ENCODE data around the gene ERC1.

ERC1 gene

GRCh38 chr12:1056390-1056789 is 65.4 kb downstream of the ERC1 start:
- peaks cover 31% of the 10 kb centered on the region for H3K4me1 ChIP-seq (ENCODE audit: insufficient read depth, low read length)
- peaks cover 9% of the 10 kb centered on the region for H3K9me3 ChIP-seq (ENCODE audit: control insufficient read depth, insufficient read depth, low read length)
- no peak overlapping the region for H3K9ac ChIP-seq (ENCODE audit: low read depth, low read length)

DNA sequence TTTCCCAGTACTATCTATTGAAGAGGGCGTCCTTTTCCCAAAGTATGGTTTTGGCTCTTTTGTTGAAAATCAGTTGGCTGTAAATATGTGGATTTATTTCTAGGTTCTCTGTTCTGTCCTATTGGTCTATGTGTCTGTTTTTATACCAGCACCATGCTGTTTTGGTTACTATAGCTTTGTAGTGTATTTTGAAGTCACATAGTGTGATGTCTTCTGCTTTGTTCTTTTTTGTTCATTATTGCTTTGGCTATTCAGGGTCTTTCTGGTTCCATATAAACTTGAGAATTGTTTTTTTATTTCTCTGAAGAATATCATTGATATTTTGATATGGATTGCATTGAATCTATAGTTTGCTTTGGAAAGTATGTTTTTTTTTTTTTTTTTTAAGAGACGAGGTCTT is 67.4 kb downstream of the ERC1 start:
- Histone ChIP-seq H3K4me1 (ENCODE audit: insufficient read depth, low read length) (peaks cover 26% of the 10 kb centered on the region), H3K9me3 (ENCODE audit: control insufficient read depth, insufficient read depth, low read length) (peaks cover 9% of the 10 kb centered on the region), H3K36me3 (ENCODE audit: insufficient read depth, low read length) (no peaks in the 10 kb centered on the region), H3K9ac (ENCODE audit: low read depth, low read length) (no peak overlapping the region)

More at GRCh38 chr12:1056390-1056789, 65.4 kb downstream of the ERC1 start:
- H3K36me3 ChIP-seq (ENCODE audit: insufficient read depth, low read length), result no peaks in the 10 kb centered on the region

GRCh38 chr12:1059162-1059561 is 68.1 kb downstream of the ERC1 start:
- H3K4me1 ChIP-seq (ENCODE audit: insufficient read depth, low read length), result peaks cover 19% of the 10 kb centered on the region
- no peaks in the 10 kb centered on the region for H3K36me3 ChIP-seq (ENCODE audit: insufficient read depth, low read length)
- no peak overlapping the region for H3K9ac ChIP-seq (ENCODE audit: low read depth, low read length)
- H3K9me3 ChIP-seq (ENCODE audit: control insufficient read depth, insufficient read depth, low read length), result peaks cover 9% of the 10 kb centered on the region

- Histone ChIP-seq H3K36me3 (ENCODE audit: insufficient read depth, low read length) (no peaks in the 10 kb centered on the region), H3K9me3 (ENCODE audit: control insufficient read depth, insufficient read depth, low read length) (peaks cover 1% of the 10 kb centered on the region; the same call in 1 of the 2 replicates), H3K4me1 (ENCODE audit: insufficient read depth, low read length) (no peaks in the 10 kb centered on the region), H3K9ac (ENCODE audit: low read depth, low read length) (no peak overlapping the region)
Measured at GRCh38 chr12:1063852-1064251, 72.8 kb downstream of the ERC1 start.

GRCh38 chr12:1064317-1064716 is 73.3 kb downstream of the ERC1 start:
- no peaks in the 10 kb centered on the region for H3K9me3 ChIP-seq (ENCODE audit: control insufficient read depth, insufficient read depth, low read length)
- no peaks in the 10 kb centered on the region for H3K4me1 ChIP-seq (ENCODE audit: insufficient read depth, low read length)
- no peak overlapping the region for H3K9ac ChIP-seq (ENCODE audit: low read depth, low read length)
- no peaks in the 10 kb centered on the region for H3K36me3 ChIP-seq (ENCODE audit: insufficient read depth, low read length)

GRCh38 chr12:1065629-1066028 is 74.6 kb downstream of the ERC1 start:
- Histone ChIP-seq H3K36me3 (ENCODE audit: insufficient read depth, low read length) (no peaks in the 10 kb centered on the region), H3K9me3 (ENCODE audit: control insufficient read depth, insufficient read depth, low read length) (no peaks in the 10 kb centered on the region), H3K9ac (ENCODE audit: low read depth, low read length) (no peak overlapping the region), H3K4me1 (ENCODE audit: insufficient read depth, low read length) (no peaks in the 10 kb centered on the region)

DNA sequence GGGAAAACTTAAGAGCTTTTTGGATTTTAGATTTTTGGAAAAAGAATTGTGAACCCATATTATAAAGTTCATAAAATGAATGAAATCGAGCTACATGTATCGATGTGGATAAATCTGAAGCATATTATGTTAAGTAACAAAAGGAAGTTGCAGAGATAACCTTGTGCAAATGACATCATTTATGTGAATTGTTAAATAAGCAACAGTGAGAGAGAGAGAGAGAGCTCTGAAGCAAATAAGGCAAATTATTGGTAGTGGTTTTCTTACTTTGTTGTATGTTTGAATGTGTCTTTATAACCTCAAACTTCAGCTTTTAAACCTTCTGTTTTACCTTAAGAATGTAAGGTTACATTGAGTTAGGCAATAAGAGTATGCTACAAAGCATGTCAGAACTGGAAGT is 78.8 kb downstream of the ERC1 start:
- Histone ChIP-seq H3K36me3 (ENCODE audit: insufficient read depth, low read length) (no peaks in the 10 kb centered on the region), H3K9me3 (ENCODE audit: control insufficient read depth, insufficient read depth, low read length) (no peaks in the 10 kb centered on the region), H3K9ac (ENCODE audit: low read depth, low read length) (no peak overlapping the region), H3K4me1 (ENCODE audit: insufficient read depth, low read length) (no peaks in the 10 kb centered on the region)

DNA sequence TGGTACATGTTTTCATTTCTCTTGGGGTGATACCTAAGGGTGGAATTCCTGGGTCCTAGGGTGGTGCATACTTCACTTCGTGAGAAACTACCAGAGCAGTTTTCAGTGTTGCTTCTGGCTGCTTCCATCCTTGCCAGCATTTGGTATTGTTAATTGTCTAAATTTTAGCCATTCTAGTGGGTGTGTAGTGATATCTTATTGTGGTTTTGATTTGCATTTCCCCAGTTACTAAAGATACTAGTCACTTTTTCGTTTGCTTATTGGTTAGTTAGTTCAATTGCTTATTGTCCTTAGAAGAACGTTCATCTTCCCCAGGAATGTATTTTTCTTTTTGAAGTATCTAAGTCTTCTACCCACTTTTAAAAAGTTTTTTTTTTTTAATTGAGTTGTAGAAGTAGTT is 80.2 kb downstream of the ERC1 start:
- Histone ChIP-seq H3K9ac (ENCODE audit: low read depth, low read length) (no peak overlapping the region), H3K9me3 (ENCODE audit: control insufficient read depth, insufficient read depth, low read length) (no peaks in the 10 kb centered on the region), H3K36me3 (ENCODE audit: insufficient read depth, low read length) (no peaks in the 10 kb centered on the region), H3K4me1 (ENCODE audit: insufficient read depth, low read length) (no peaks in the 10 kb centered on the region)

- Histone ChIP-seq H3K9ac (ENCODE audit: low read depth, low read length) (no peak overlapping the region), H3K36me3 (ENCODE audit: insufficient read depth, low read length) (no peaks in the 10 kb centered on the region), H3K4me1 (ENCODE audit: insufficient read depth, low read length) (no peaks in the 10 kb centered on the region), H3K9me3 (ENCODE audit: control insufficient read depth, insufficient read depth, low read length) (no peaks in the 10 kb centered on the region)
Measured at GRCh38 chr12:1073652-1074051, 82.6 kb downstream of the ERC1 start.

GRCh38 chr12:1077036-1077803 is 86.2 kb downstream of the ERC1 start:
- H3K4me1 ChIP-seq (ENCODE audit: insufficient read depth, low read length), result no peaks in the 10 kb centered on the region
- H3K9ac ChIP-seq (ENCODE audit: low read depth, low read length), result no peak overlapping the region
- H3K36me3 ChIP-seq (ENCODE audit: insufficient read depth, low read length), result no peaks in the 10 kb centered on the region
- H3K9me3 ChIP-seq (ENCODE audit: control insufficient read depth, insufficient read depth, low read length), result no peaks in the 10 kb centered on the region

DNA sequence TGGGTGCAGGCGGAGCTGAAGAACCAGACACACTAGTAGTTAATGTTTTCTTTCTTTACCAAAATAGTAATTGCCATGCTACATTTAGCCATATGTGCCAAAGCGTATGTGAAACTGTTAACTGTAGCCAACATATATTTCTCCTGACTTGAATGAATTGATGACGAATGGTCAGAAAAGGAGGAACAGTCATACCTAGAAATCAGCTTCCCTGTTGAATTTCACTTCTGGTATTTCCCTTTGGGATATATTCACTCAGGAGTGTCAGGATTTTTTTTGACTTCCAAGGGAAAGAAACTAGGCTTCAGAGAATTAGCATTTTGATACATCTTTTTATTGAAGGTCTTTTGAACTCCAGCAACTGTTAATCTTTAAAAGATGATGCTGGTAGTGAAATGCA is 87.0 kb downstream of the ERC1 start:
- H3K36me3 ChIP-seq (ENCODE audit: insufficient read depth, low read length), result no peaks in the 10 kb centered on the region
- H3K9ac ChIP-seq (ENCODE audit: low read depth, low read length), result no peak overlapping the region
- no peaks in the 10 kb centered on the region for H3K4me1 ChIP-seq (ENCODE audit: insufficient read depth, low read length)
- H3K9me3 ChIP-seq (ENCODE audit: control insufficient read depth, insufficient read depth, low read length), result no peaks in the 10 kb centered on the region

DNA sequence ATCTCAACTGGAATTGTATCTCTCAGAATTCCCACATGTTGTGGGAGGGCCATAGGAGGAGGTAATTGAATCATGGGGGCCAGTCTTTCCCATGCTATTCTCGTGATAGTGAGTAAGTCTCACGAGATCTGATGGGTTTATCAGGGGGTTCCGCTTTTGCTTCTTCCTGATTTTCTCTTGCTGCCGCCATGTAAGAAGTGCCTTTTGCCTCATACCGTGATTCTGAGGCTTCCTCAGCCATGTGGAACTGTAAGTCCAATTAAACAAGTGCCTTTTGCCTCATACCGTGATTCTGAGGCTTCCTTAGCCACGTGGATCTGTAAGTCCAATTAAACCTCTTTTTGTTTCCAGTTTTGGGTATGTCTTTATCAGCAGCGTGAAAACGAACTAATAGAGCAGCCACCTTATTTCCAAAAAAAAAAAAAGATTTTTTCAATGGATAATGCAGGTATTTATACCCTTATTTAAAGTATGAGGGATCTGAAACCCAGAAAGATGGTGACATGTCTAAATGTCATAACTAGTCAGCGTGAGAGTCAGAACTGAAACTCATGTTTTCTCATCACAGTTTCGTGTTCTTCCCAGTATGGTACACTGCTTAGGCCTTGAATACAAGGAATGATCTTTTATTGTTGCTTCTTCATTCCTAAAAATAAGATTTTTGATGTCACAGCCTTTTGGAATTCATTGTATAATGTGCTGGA is 89.6 kb downstream of the ERC1 start:
- no peak overlapping the region for H3K9ac ChIP-seq (ENCODE audit: low read depth, low read length)
- no peaks in the 10 kb centered on the region for H3K36me3 ChIP-seq (ENCODE audit: insufficient read depth, low read length)
- no peaks in the 10 kb centered on the region for H3K4me1 ChIP-seq (ENCODE audit: insufficient read depth, low read length)
- no peaks in the 10 kb centered on the region for H3K9me3 ChIP-seq (ENCODE audit: control insufficient read depth, insufficient read depth, low read length)

GRCh38 chr12:1083151-1083888 is 92.3 kb downstream of the ERC1 start:
- Histone ChIP-seq H3K36me3 (ENCODE audit: insufficient read depth, low read length) (no peaks in the 10 kb centered on the region), H3K4me1 (ENCODE audit: insufficient read depth, low read length) (no peaks in the 10 kb centered on the region), H3K9ac (ENCODE audit: low read depth, low read length) (no peak overlapping the region), H3K9me3 (ENCODE audit: control insufficient read depth, insufficient read depth, low read length) (no peaks in the 10 kb centered on the region)

GRCh38 chr12:1083889-1084262 is 92.9 kb downstream of the ERC1 start:
- no peaks in the 10 kb centered on the region for H3K4me1 ChIP-seq (ENCODE audit: insufficient read depth, low read length)
- H3K9ac ChIP-seq (ENCODE audit: low read depth, low read length), result no peak overlapping the region
- no peaks in the 10 kb centered on the region for H3K9me3 ChIP-seq (ENCODE audit: control insufficient read depth, insufficient read depth, low read length)
- H3K36me3 ChIP-seq (ENCODE audit: insufficient read depth, low read length), result no peaks in the 10 kb centered on the region

DNA sequence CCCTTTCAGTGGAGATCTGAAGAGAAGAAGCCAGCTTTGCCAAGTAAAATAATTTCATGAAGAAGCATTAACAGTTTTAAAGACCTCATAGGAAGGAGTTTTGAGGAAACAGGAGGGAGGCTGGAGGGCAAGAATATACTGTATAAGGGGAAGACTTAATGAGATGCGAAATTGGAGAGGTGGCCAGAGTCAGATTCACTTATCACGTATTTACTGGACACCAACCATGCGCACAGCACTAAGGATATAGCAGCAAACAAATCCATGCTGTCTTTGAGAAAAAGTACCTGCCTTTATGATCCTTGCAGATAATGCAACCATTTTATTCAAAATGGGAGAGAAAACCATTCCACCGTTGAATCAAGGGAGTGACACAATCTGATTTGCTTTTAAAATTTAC is 100.3 kb downstream of the ERC1 start:
- Histone ChIP-seq H3K4me1 (ENCODE audit: insufficient read depth, low read length) (no peaks in the 10 kb centered on the region), H3K9ac (ENCODE audit: low read depth, low read length) (no peak overlapping the region), H3K9me3 (ENCODE audit: control insufficient read depth, insufficient read depth, low read length) (no peaks in the 10 kb centered on the region), H3K36me3 (ENCODE audit: insufficient read depth, low read length) (no peaks in the 10 kb centered on the region)

Measured in ES-I3 (cell line).